GM18870 (cell line): ENCODE results near the gene RPL28.
"Not testable (repeated sequence)": the region's sequence is repeated elsewhere in the genome, so short reads cannot be mapped to it uniquely, and the experiment has no call there.

ENCODE experiments used
- ATAC-seq: cut with Tn5 transposase; IDR thresholded peaks from one replicate; pipeline ENCODE4 v1.9.1; 2021; ENCODE audit warnings: moderate library complexity; ENCODE audit not compliant: unreplicated experiment

The RPL28 gene

GRCh38 chr19:55446060-55446459 lies 60.3 kb downstream of the RPL28 start:
- ATAC-seq = no peak

GRCh38 chr19:55447421-55448174 lies 61.9 kb downstream of the RPL28 start:
- no peak for ATAC-seq

GRCh38 chr19:55448175-55448490 lies 62.4 kb downstream of the RPL28 start:
- not testable (repeated sequence) for ATAC-seq

GRCh38 chr19:55449469-55449868 lies 63.7 kb downstream of the RPL28 start:
- ATAC-seq = no peak

GRCh38 chr19:55451163-55451964 lies 65.6 kb downstream of the RPL28 start:
- ATAC-seq = no peak

- no peak for ATAC-seq
Measured at GRCh38 chr19:55451965-55452748, 66.4 kb downstream of the RPL28 start.
